Upper lobe of left lung (tissue), 4 donors: ENCODE data around the gene OPCML.

Experiments used
- CTCF ChIP-seq, 6 experiments: fragments of 450-650 bp in 4 of 6; fragments of 200-600 bp in 2 of 6; sonication (generic) in 2 of 6; IDR thresholded peaks; one replicate each; pipeline ENCODE4 v1.5.1; 2016 to 2019; ENCODE audit warnings: antibody characterized with exemption in 6 of 6
- EP300 ChIP-seq, 4 donors: sonication (generic); formaldehyde crosslinking; IDR thresholded peaks; one replicate each; pipeline ENCODE4 v1.5.1; 2017; ENCODE audit warnings: antibody characterized with exemption in 4 of 4, control low read depth in 2 of 4
- POLR2A ChIP-seq, 4 donors: fragments of 450-650 bp; IDR thresholded peaks; one replicate each; pipeline ENCODE4 v1.5.1; 2016 to 2017; ENCODE audit warnings: antibody characterized with exemption in 4 of 4, mild to moderate bottlenecking in 2 of 4
- POLR2AphosphoS5 ChIP-seq, 2 donors: sonication (generic); formaldehyde crosslinking; IDR thresholded peaks; one replicate each; pipeline ENCODE4 v1.5.1; 2017; ENCODE audit warnings: antibody characterized with exemption in 2 of 2

GRCh38 chr11:132605825-132606570 is 926.3 kb downstream of the OPCML start:
- TF ChIP-seq CTCF (IDR thresholded peaks at IDR 0.05) = no peak
- TF ChIP-seq POLR2A (IDR thresholded peaks at IDR 0.05) = no peak
- TF ChIP-seq EP300 (IDR thresholded peaks at IDR 0.05) = no peak
- no peak for TF ChIP-seq POLR2AphosphoS5 (IDR thresholded peaks at IDR 0.05)
